SK-N-SH treated with all-trans-retinoic acid at 6 μM for 48 hours (cell line): ENCODE measurements around the gene RPL3.

Source experiments
- ARNTL ChIP-seq: fragments of 450-650 bp; formaldehyde crosslinking; IDR thresholded peaks from 2 replicates; pipeline ENCODE4 v1.5.0; 2020; ENCODE audit warnings: low read depth, mild to moderate bottlenecking, moderate library complexity, borderline replicate concordance
- CSDC2 ChIP-seq: fragments of 250-450 bp; sonication (Bioruptor Pico); IDR thresholded peaks from 2 replicates; pipeline ENCODE4 v1.5.0; 2020; ENCODE audit warnings: mild to moderate bottlenecking, moderate library complexity
- GLIS3 ChIP-seq: fragments of 250-450 bp; sonication (Bioruptor Pico); IDR thresholded peaks from 2 replicates; pipeline ENCODE4 v1.5.0; 2020; ENCODE audit warnings: mild to moderate bottlenecking, moderate library complexity
- OSR1 ChIP-seq: fragments of 250-450 bp; sonication (Bioruptor Pico); IDR thresholded peaks from 2 replicates; pipeline ENCODE4 v1.8.0; 2022; ENCODE audit warnings: moderate library complexity, mild to moderate bottlenecking, inconsistent platforms
- SNAI2 ChIP-seq: fragments of 250-450 bp; sonication (Bioruptor Pico); IDR thresholded peaks from 2 replicates; pipeline ENCODE4 v1.5.0; 2020; ENCODE audit warnings: mild to moderate bottlenecking, moderate library complexity
- TOX ChIP-seq: fragments of 250-450 bp; sonication (Bioruptor Pico); IDR thresholded peaks from 2 replicates; pipeline ENCODE4 v1.8.0; 2021; ENCODE audit warnings: mild to moderate bottlenecking, moderate library complexity, borderline replicate concordance
- ZFP3 ChIP-seq: fragments of 250-450 bp; sonication (Bioruptor Pico); IDR thresholded peaks from 2 replicates; pipeline ENCODE4 v1.5.0; 2020; ENCODE audit warnings: mild to moderate bottlenecking, moderate library complexity
- ZFP30 ChIP-seq: fragments of 450-650 bp; formaldehyde crosslinking; IDR thresholded peaks from 2 replicates; pipeline ENCODE4 v1.5.0; 2022; ENCODE audit warnings: mild to moderate bottlenecking, moderate library complexity
- TF ChIP-seq, protein P1 (sequence below): fragments of 250-450 bp; sonication (Bioruptor Pico); IDR thresholded peaks from 2 replicates; pipeline ENCODE4 v1.8.0; 2020; ENCODE audit warnings: mild to moderate bottlenecking, moderate library complexity, borderline replicate concordance
- TF ChIP-seq, protein P2 (sequence below): fragments of 250-450 bp; sonication (Bioruptor Pico); IDR thresholded peaks from 2 replicates; pipeline ENCODE4 v1.5.1; 2021; ENCODE audit warnings: mild to moderate bottlenecking, moderate library complexity
- TF ChIP-seq, protein P3 (sequence below): fragments of 250-450 bp; sonication (Bioruptor Pico); IDR thresholded peaks from 2 replicates; pipeline ENCODE4 v1.8.0; 2021; ENCODE audit warnings: low read depth, mild to moderate bottlenecking, moderate library complexity, borderline replicate concordance

DNA sequence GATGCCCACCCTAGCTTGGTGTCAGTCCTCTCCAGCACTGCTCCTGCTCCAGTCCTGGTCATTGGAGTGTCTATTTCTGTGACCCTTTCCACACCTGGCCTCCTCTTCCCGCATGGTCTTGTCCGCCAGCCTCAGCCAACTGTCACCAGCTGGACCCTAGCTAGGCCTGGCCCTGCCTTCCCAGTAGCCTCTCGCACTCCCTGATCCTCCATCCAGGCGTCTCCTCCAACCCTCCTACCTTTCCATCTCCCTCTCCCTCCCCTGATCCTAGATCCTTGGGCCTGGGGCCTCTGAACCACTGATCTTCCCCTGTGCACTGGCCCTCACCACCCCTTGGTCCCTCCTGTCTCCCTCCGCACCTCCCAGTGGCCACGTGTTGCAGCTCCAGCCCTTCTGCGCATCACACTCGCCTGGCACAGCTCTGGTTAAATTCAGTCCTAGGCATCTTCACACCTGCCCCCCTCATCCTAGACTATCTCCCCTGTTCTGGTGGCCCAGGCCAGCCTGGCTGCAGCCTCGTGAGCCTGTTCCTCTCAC lies 40.3 kb upstream of the RPL3 start:
- TF ChIP-seq ZFP3 = no peak
- TF ChIP-seq SNAI2 (CRISPR knock-in tag) = no peak
- TF ChIP-seq GLIS3 (CRISPR knock-in tag) = no peak
- TF ChIP-seq, protein P1, sequence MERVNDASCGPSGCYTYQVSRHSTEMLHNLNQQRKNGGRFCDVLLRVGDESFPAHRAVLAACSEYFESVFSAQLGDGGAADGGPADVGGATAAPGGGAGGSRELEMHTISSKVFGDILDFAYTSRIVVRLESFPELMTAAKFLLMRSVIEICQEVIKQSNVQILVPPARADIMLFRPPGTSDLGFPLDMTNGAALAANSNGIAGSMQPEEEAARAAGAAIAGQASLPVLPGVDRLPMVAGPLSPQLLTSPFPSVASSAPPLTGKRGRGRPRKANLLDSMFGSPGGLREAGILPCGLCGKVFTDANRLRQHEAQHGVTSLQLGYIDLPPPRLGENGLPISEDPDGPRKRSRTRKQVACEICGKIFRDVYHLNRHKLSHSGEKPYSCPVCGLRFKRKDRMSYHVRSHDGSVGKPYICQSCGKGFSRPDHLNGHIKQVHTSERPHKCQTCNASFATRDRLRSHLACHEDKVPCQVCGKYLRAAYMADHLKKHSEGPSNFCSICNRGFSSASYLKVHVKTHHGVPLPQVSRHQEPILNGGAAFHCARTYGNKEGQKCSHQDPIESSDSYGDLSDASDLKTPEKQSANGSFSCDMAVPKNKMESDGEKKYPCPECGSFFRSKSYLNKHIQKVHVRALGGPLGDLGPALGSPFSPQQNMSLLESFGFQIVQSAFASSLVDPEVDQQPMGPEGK (CRISPR knock-in tag) = no peak
- TF ChIP-seq ZFP30 (CRISPR knock-in tag) = no peak
- TF ChIP-seq, protein P2, sequence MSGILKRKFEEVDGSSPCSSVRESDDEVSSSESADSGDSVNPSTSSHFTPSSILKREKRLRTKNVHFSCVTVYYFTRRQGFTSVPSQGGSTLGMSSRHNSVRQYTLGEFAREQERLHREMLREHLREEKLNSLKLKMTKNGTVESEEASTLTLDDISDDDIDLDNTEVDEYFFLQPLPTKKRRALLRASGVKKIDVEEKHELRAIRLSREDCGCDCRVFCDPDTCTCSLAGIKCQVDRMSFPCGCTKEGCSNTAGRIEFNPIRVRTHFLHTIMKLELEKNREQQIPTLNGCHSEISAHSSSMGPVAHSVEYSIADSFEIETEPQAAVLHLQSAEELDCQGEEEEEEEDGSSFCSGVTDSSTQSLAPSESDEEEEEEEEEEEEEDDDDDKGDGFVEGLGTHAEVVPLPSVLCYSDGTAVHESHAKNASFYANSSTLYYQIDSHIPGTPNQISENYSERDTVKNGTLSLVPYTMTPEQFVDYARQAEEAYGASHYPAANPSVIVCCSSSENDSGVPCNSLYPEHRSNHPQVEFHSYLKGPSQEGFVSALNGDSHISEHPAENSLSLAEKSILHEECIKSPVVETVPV (CRISPR knock-in tag) = no peak
- no peak for TF ChIP-seq CSDC2 (CRISPR knock-in tag)
- TF ChIP-seq, protein P3, sequence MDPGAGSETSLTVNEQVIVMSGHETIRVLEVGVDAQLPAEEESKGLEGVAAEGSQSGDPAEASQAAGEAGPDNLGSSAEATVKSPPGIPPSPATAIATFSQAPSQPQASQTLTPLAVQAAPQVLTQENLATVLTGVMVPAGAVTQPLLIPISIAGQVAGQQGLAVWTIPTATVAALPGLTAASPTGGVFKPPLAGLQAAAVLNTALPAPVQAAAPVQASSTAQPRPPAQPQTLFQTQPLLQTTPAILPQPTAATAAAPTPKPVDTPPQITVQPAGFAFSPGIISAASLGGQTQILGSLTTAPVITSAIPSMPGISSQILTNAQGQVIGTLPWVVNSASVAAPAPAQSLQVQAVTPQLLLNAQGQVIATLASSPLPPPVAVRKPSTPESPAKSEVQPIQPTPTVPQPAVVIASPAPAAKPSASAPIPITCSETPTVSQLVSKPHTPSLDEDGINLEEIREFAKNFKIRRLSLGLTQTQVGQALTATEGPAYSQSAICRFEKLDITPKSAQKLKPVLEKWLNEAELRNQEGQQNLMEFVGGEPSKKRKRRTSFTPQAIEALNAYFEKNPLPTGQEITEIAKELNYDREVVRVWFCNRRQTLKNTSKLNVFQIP (CRISPR knock-in tag) = no peak
- no peak for TF ChIP-seq TOX (CRISPR knock-in tag)
- no peak for TF ChIP-seq ARNTL (CRISPR knock-in tag)
- TF ChIP-seq OSR1 = no peak
